ENCODE results near the gene CALML5.

The CALML5 gene

DNA sequence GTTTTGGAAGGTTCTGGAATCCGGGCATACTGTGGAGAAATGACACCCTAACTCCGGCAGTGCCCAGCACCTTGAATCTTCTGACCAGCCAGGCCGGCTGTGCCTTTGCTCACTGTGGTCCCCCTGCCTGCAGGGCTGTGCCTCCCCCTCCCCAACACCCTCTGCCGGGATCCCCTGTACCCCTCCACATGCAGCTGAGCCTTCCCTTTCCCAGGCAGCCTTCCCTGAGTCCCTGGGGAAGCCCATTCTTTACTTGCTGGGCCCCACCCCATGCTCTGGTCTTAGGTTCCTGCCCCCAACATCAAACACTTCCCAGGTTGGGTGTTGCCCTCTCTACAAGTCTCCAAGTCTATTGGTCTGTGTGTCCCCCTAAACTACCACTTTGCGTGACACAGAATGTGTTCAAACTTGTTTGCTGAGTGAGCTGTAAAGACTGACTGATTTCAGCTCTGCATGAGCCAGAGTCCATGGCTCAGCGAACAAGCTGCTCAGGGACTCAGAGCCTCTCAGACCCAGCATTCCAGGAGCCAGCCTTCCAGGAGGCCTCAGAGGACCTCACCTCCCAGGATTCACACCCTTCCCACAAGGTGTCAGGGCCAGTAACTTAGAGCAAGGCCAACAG, 31.6 kb downstream of the CALML5 start:
- DNase-seq (ENCODE audit: extremely low read depth in 1 of 2, low read depth in 1 of 2), result no peak

DNA sequence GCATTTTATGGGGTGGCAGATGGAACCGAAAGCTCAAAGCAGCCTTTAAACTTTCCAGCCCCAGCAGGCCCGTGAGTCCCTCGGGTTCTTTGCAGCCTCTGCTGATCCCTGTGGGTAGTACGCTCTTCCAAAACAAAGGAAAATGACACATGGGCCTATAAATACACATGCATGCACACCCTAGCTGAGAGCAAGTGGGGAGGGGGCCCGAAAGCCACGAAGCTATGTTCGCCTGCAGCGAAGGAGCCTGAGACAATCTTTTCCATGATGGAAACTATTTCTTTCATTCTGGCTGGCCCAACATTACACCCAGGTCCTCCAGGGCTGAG, 32.2 kb downstream of the CALML5 start:
- DNase-seq (ENCODE audit: extremely low read depth in 1 of 2, low read depth in 1 of 2), result no peak

DNA sequence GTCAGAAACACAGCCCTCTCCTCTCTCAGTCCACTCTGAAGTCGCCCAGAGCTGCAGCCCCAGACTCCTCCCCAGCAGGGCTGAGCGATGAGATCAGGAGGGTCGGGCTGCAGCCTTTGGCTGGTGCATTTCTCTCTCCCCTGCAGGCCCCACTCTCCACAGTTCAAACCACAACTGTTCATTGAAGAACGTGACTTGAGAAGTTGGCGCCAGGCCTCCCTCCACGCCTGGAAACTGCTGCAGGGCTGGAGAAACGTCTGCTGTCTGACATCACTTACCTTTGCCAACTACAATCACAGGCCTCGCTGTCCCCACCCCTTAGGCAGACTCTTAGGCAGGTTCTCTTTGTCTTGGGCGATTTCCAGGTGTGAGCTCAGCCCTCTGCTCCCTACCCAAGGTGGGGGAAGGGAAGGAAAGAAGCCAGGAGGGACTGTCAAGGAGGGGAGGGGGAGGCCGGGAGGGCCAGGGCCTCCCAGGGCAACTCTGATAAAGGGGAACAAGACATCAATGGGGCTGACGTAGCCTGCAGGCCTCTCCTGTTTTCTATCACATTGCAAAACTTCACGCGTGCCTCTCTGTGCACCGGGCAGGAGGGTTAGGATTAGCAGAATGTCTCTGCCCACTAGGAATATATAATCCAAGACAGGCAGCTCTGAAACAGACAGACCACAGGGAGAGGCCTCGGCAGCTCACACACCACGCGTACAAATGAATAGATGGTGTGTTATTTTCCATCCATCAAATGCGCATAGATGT, 32.7 kb downstream of the CALML5 start:
- no peak for DNase-seq (ENCODE audit: extremely low read depth in 1 of 2, low read depth in 1 of 2)

DNA sequence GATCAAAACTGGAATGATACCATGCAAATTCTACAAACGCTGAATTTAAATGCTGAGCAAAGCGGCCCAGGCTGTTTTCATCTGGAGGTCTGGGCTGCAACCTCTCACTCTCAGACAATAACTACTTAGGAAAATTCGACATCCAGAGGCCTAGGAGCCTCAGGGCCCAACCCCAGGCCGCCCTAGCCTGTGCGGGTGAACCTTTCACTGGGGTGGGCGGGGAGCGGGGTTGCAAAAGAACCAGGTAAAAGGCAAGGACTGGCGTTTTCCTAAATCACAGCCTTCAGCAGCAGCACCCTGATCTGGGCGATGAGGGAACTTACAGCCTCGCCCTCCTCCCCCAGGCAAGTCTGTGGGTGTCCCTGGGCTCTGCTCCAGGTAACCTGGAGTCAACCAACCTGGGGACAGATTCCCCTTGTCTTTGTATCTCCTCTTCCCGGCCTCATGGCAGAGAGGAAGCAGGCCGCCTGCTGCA, 33.4 kb downstream of the CALML5 start:
- DNase-seq (ENCODE audit: extremely low read depth in 1 of 2, low read depth in 1 of 2), result no peak

DNA sequence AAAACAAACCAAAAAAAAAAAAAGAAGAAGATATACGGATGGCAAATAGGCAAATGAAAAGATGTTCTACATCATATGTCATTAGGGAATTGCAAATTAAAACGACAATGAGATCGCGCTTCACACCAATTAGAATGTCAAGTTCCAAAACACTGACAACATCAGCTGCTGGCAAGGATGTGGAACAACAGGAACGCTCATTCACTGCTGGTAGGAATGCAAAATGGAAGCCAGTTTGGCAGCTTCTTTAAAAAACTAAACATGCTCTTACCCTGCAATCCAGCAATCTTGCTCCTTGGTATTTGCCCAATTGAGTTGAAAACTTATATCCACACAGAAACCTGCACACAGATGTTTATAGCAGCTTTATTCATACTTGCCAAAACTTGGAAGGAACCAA, 34.8 kb downstream of the CALML5 start:
- no peak for DNase-seq (ENCODE audit: extremely low read depth in 1 of 2, low read depth in 1 of 2)

DNA sequence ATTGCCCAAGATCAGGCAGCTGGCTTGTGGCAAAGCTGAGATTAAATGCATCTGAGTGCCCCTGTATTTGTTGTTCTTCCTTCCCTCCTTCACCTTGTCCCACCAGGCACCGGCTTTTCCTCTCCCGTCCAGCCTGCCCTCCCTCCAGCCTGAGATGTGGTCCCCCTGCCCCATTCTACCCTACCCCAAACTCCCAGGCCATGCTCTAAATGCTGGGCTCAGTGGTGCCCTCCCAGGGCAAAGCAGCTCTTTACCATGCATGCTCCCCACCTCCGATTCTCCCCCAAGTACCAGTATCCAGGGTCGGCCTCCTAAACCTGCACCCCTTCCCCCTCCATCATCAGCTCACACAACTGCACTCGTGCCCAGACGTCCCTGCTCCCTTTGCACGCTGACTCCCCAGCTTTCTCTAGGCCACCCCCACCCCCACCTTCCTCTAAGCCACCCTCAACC, 36.5 kb downstream of the CALML5 start:
- DNase-seq (ENCODE audit: extremely low read depth in 1 of 2, low read depth in 1 of 2), result no peak

DNA sequence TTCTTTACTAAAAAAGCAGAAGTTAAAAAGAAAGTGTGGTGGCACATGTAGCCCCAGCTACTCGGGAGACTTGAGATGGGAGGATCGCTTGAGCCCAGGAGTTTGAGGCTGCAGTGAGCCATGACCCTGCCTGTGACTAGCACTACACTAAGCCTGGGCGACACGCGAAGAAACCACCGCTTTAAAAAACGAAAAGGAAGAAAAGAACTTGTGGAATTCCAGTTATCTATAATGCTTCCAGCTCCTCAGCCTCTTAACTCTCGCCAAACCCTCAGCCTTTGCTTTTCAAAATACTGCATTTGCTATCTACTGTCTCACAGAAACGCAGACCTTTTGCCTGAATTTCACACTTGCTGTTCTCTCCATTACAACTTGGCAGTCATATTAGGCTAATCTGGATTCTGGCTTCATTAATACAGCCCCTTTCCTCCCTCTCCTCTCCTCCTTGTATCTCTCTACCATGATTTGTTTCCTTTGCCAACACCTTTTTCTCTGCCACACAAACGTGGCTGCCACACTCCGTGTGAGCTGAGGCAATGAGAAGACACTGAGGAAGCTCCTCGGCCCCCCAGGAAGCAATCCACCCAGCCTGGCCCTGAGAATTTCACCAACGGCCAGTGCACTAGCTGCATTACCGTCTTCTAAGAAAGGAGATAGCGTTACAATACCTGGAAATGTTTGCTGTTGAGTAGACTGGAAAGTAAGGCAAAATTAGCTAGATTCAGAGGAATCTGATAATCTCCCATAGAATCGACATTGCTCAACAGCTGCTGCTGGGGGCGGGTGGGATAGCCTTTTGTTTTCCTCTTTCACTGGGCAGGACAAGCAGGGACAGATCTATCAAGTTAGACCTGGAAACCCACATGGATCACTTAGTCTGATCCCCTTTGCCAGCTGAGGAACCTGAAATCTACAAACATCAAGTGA, 37.2 kb downstream of the CALML5 start:
- no peak for DNase-seq (ENCODE audit: extremely low read depth in 1 of 2, low read depth in 1 of 2)

DNA sequence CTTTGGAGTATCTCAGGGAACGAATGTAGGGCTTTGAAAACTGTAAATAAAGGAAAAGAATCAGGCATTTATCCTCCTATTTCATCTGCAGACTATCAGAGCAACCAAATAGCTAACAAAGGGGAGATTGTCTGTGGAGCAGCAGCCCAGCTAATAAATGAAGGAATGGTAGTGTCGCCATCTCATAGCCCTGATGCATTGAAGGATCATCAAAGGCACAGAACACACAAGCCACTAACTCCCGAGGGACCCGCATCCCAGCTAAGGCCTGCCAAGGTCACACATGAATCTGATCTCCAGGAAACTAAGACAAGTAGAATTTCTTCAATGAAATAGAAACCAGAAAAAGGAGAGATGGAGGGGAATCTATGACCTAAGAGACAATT, 38.2 kb downstream of the CALML5 start:
- no peak for DNase-seq (ENCODE audit: extremely low read depth in 1 of 2, low read depth in 1 of 2)

DNA sequence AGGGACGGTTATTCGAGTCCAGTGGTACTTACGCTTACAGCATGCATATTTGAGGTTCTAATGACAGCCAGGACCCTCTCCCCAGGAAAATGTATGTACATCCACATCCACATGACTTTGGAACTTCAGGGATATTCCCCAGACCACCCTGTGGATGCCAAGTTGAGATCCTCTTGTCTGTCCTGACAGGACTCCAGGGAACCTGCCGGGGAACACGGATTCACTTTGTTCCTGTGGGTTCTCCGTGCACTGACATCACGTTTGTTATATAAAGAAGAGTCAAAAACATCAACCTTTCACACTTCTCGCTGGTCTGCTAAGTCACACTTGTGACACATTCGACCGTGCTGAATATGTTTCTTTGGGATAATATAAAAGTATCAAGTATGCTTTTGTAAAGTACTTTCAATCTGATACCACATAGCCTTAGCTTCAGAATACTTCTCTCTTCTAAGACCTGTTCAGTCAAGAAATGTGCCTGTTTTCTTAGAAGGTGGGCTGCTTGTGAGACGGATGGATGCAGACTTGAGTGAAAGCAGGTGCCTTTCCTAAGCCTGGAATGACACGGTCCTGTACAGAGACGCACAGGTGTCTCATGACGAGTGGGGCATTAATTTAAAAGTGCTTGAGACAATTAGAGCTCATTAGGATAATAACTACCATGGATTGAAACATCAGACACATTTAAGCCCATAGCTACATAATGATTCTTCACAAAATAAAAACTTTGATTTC, 38.7 kb downstream of the CALML5 start:
- no peak for DNase-seq (ENCODE audit: extremely low read depth in 1 of 2, low read depth in 1 of 2)

DNA sequence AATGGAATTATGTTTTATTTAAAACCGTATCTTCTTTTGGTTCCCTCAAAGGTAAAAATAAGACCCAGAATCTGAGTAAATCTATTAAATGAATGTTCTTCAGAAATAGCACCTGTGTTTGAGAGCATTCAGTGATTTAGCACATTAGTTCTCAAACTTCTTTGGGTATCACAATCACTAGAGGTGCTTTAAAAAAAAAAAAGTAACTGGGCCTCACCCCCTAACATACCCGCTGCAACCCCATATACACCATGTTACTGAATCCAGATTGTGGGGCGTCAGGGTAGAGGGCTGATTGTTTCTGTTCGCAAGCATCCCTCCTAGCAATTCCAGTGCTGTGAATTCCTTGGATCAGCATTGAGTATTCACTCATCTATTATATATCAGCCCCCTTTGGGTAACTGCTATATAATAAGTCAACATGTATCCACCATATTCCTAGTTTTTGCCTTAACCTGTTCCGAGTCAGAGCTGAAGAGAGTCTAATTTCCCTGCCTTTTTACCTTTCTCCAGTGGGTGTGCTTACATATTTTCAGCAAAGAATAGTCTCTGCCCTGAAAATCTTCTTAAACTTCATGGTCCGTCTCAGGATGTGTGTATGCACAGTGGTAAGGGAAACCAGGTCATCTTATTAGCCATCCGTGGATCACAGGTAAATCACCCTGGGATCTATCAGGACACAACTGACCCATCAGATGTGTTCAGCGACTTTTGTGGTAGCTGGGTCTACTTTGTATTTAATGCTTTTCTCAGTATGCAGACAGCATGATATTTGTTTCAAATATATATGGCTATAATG, 40.2 kb downstream of the CALML5 start:
- no peak for DNase-seq (ENCODE audit: extremely low read depth in 1 of 2, low read depth in 1 of 2)

DNA sequence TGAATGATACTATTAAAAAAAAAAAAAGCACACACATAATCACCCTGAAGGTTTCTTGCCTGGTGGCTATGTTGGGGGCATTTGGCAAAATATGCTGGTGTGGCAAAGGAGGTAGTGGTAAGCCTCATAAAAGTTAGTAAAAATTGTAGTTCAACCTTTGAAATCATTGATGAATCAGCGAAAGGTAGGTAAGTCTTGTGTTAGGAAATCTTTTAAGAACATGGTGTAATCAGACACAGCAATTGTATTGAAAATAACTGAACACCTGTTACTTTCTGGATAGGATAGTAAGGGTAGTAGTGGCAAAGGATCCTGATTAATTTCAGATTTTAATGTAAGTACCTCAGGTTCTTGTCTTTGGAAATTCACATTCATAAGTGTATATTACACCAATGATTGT, 40.9 kb downstream of the CALML5 start:
- DNase-seq (ENCODE audit: extremely low read depth in 1 of 2, low read depth in 1 of 2), result no peak

DNA sequence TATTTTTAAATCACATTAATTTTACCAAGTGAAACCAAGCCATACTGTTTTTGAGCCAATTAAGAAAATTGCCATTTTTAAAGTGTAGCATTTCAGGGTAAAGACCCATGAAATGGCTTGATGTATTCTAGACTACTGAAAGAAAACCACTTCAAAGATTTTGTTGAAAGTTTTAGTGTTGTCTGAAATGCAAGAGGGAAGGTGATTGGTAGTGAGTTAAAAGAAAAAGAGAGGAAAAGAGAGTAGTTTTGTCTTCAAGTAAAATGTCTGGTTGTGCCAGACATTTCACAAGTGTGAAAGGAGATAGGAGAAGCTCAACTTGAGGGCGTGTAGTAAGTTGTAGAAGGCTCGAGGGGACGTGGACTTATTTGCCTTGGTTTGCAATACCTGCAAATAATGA, 41.6 kb downstream of the CALML5 start:
- DNase-seq (ENCODE audit: extremely low read depth in 1 of 2, low read depth in 1 of 2), result no peak

DNA sequence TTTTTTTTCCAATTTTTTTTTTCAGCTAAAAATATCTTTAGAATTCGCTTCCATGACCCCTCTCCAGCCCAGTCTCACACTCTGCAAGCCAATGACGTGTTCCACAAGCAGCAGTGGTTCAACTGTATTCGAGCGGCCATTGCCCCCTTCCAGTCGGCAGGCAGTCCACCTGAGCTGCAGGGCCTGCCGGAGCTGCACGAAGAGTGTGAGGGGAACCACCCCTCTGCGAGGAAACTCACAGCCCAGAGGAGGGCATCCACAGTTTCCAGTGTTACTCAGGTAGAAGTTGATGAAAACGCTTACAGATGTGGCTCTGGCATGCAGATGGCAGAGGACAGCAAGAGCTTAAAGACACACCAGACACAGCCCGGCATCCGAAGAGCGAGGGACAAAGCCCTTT, 42.8 kb downstream of the CALML5 start:
- no peak for DNase-seq (ENCODE audit: extremely low read depth in 1 of 2, low read depth in 1 of 2)

DNA sequence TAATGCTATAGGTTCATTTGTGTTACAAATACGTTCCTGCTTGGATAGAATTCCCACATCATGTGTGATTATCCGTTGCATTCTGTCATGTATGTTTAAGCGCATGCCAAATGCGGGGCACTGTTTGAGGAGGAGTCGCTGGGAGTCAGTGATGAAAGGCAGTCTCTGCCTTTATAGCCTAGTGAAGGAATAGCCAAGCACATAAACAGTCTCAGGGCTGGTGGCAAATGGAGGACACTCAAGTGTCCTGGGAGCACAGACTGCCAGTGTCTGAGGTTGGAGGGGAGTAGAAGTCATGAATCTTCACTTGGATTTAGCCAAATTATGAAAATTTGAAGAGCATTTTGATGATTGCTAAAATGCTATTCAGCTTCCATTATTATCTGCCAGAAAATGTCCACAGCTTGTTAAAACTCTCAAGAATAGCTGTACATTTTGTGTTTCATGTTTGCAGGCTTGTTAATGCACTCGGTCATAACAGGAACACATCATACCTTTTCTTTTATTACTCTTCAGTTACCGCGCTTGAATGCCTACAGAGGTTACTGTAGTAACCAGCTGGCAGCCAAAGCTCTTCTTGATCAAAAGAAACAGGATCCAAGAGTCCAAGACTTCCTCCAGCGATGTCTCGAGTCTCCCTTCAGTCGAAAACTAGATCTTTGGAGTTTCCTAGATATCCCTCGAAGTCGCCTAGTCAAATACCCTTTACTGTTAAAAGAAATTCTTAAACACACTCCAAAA, 45.5 kb downstream of the CALML5 start:
- DNase-seq (ENCODE audit: extremely low read depth in 1 of 2, low read depth in 1 of 2), result no peak

DNA sequence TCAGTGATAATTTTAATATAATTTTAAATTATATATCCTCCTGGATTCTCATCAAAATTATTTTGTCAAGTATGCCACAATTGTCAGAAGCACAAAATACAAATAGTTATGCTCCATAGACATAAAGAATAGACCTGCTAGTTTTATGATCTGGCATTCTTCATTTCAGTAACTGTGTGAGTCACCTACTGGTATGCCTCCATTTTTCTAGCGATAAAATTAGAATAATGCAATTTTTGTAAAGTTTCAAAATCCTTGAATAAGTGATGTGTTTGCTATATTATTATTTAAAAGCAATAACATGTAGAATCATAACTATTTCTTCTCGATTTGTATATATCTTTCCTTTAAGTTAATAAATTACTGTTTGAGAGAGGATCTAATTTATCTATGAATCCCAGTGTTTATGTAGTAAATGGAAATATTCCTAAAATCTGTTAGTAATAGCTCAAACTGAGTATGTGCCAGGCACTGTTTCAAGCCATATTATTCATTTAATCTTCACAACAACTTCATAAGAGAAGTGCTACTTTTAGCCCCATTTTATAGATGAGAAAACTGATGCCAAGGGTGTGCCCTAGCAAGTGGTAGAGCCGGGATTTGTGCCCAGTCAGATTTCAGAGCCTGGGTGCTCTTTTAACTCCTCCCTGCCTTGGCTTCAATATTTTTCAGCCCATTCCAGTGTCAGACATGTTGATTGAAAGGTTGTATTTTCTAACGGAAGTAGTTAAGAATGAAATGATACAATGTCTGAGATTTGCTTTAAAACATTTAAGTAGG, 48.6 kb downstream of the CALML5 start:
- no peak for DNase-seq (ENCODE audit: extremely low read depth in 1 of 2, low read depth in 1 of 2)

DNA sequence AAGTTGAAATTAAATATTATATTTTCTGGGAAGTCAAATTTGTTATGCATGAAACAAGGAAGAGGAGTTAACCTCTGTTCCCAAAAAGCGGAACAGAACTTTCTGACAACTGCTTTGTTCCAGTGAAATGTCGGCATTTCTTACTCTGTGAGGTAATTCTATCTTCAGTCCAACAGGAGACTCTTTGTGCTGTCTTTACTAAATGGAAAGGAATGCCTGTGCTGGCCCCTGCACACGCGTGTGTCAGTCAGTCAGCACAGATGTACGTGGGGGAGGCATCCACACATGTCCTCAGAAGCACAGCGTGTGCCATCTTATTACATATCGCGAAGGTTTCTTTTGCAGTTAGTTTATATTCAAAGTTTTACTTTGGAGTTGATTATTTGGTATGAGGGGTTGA, 49.5 kb downstream of the CALML5 start:
- DNase-seq (ENCODE audit: extremely low read depth in 1 of 2, low read depth in 1 of 2), result no peak

DNA sequence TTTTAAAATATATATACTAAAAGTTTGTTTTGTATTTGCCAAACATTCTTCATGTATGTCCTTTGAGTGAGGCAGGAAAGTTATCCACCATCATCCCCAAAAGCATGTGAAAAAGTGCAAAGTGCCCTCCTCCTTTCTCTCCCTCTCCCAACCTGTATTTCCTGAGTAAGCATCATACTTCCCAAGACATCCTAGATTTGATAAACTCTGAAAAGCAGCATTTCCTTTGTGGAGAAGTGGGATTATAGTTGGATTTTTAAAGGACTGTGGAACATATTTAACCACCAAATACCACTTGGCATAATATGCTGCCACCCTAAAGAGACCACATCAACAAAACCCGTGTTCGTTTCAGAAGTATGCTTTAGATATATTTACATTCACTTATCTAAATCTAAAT, 50.1 kb downstream of the CALML5 start:
- no peak for DNase-seq (ENCODE audit: extremely low read depth in 1 of 2, low read depth in 1 of 2)
